Activated CD8-positive, alpha-beta memory T cell treated with anti-CD3 and anti-CD28 coated beads for 36 hours (primary cell): ENCODE data around the gene EXOC6B. TPM values are rescaled to one million over a fixed set of nuclear protein-coding genes. Genes with fewer than 3 reads are reported as not detected.

ENCODE experiments used
- CTCF ChIA-PET: fragments of 350-600 bp; sonication (Branson Sonifier 250); formaldehyde crosslinking; loops from one replicate; lab custom pipeline; 2021; ENCODE audit warnings: antibody characterized with exemption; lab: Charles Lee
- POLR2A ChIA-PET: fragments of 350-600 bp; sonication (Branson Sonifier 250); formaldehyde crosslinking; loops from one replicate; lab custom pipeline; 2021; ENCODE audit warnings: antibody characterized with exemption; lab: Charles Lee
- total RNA-seq, 2 experiments: library from RNA; stranded (reverse); gene quantifications; one replicate each; pipeline ENCODE4 v1.2.3, GENCODE V29; 2021

EXOC6B gene
- total RNA-seq, 2 experiments from 2014 or later = 7.0 to 7.8 TPM

- ChIA-PET POLR2A (no interaction called here), CTCF (interaction anchor here (1.2 kb wide), 1 partner anchor 57 kb away, joined by 5 read pairs; no protein-coding TSS in a partner anchor)
These were observed 22.7 kb downstream of the EXOC6B start for GRCh38 chr2:72803151-72803550.

DNA sequence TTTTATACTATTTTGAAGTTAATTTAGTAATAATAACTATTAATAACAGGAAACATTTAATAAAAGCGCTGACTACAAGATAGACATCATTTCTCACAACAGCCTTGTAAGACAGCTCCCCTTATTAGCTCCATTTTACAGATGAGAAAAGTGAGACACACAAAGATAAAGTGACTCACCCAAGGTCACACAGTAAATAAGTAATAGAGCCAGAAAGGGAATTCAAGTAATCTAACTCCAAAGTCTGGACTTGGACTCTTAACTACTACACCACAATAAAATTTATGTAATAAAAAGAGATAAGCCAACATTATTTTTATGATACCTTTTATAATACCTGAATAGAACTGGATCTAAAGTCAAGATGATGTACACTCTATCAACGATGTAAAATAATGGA is 25.3 kb downstream of the EXOC6B start:
- ChIA-PET POLR2A (no interaction called here), CTCF (interaction anchor here (1.4 kb wide), 1 partner anchor 12 kb away, joined by 4 read pairs; no protein-coding TSS in a partner anchor)

DNA sequence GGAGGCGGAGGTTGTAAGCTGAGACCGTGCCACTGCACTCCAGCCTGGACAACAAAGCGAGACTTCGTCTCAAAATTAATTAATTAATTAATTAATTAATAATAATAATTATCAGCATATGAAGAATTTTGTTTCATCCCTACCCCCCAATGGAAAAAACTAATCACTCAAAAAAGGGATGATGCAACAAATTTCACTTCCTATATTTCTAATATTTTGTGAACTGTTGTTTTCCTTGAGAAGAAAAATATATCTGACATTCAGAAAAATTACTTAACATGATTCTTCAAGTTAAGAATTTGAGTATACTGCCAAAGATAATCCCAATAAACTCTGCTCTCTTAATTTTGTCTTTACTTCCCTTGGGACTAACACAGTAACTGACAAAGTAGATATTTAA is 28.1 kb downstream of the EXOC6B start:
- ChIA-PET CTCF (interaction anchor here (0.5 kb wide), 1 partner anchor 79 kb away, joined by 3 read pairs; no protein-coding TSS in a partner anchor), POLR2A (no interaction called here)

DNA sequence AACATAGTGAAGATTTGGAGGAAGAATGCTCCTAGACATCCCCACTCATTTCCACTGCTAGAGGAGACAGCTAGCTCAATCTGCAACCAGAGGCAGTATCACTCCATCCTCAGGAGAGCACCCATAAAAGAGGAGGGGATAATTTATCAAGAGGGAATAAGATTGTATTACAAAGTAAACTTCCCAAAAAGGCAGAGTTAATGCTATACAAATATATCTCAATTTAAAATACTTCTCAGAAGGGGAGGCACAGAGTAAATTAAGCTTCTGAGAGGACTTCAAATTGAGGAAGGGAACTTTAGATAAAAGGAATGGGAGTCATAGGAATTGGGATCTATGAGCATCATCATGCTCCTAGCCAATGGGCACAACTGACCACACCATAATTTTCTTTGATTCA is 29.1 kb downstream of the EXOC6B start:
- POLR2A ChIA-PET = no interaction called here
- CTCF ChIA-PET = interaction anchor here (0.7 kb wide), 1 partner anchor 45 kb away, joined by 3 read pairs; no protein-coding TSS in a partner anchor

- ChIA-PET CTCF (no interaction called here), POLR2A (no interaction called here)
These were observed 31.3 kb downstream of the EXOC6B start for GRCh38 chr2:72794572-72794971.

DNA sequence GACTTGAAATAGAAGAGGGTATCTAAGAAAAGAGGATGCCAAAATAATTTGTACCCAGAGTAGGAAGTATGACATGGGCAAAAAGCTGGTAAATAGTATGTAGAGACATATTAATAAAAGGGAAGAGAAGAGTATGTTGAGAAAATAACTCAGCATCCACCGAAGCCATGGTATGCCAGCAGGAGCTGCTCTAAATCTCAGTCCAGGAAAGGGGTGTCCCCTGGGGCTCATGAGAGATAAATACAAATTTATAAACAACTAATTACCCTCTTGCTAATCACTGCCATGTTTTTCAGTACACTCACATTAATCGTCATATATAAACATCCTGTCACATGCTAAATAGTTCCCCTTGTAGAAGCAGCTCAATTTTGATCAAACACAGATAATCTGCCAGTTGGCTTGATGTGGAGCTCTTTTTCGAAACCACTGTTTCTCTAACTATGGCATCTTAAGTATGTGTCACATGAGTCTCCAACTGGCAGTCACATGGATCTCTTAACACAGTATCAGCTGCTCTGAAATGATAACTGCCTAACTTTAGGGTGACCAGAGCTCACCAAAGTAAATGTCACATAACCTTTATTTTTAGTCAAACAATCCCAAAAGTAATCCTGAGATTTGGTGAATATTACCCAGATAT is 31.9 kb downstream of the EXOC6B start:
- ChIA-PET POLR2A (no interaction called here), CTCF (interaction anchor here (0.8 kb wide), 1 partner anchor 66 kb away, joined by 6 read pairs; no protein-coding TSS in a partner anchor)

DNA sequence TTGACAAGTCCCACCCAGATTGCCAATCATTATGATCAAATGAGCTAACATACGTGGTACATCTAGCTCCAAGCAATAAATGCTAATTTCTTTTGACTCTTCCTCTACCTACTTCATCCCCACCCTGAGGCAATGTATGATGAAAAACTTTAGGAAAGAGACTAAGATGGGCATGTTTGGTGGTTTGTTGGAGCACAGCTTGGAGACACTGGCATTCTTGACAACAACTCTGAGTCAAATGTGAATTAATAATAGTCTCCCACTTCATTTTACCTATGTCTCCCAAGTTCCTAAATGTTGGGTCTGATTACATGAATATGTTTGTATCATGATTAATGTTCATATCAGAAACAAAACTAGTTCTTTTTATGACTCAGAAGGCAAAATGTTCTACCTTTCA is 36.6 kb downstream of the EXOC6B start:
- CTCF ChIA-PET = no interaction called here
- POLR2A ChIA-PET = no interaction called here

DNA sequence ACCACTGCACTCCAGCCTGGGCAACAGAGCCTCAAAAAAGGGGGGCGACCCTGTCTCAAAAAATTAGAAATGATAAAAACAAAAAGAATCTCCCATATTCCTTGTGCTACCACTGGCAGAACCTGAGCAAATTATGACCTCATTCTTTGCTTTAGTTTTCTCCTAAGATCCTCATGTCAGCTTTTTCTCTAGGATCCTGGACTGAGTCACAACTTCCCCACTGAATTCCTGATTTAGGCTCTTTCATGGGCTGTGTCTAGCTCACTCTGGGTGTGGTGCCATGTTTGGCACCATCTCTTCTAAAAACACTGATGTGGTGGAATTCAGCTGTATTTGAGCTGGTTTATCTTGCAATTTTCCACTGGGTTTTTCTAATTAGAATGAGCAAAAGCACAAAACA is 37.1 kb downstream of the EXOC6B start:
- CTCF ChIA-PET = no interaction called here
- POLR2A ChIA-PET = no interaction called here

DNA sequence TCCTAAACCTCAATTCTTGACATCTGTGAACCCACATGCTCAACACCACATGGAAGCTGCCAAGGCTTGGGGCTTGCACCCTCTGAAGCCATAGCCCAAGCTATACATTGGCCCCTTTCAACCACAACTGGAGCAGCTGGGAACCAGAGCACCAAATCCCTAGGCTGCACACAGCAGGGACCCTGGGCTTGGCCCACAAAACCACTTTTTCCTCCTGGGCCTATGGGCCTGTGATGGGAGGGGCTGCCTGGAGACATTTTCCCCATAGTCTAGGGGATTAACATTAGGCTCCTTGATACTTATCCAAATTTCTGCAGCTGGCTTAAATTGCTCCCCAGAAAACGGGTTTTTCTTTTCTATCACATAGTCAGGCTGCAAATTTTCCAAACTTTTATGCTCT is 40.3 kb downstream of the EXOC6B start:
- POLR2A ChIA-PET = no interaction called here
- CTCF ChIA-PET = no interaction called here

DNA sequence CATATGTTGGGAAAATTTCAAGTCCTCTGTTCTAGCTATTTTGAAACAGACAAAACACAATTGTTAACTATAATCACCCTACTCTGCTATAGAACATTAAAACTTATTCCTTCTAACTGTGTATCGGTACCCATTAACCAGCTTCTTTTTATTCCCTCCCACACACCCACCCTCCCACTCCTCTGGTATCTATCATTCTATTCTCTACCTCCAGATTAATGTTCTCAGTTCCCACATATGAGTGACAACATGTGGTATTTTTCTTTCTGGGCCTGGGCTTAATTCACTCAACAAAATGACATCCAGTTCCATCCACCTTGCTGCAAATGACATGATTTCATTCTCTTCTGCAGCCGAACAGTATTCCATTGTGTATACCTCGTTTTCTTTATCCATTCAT is 43.3 kb downstream of the EXOC6B start:
- CTCF ChIA-PET = no interaction called here
- POLR2A ChIA-PET = no interaction called here

- CTCF ChIA-PET = no interaction called here
- POLR2A ChIA-PET = no interaction called here
These were observed 44.4 kb downstream of the EXOC6B start for GRCh38 chr2:72781480-72781879.

GRCh38 chr2:72780477-72780876 is 45.4 kb downstream of the EXOC6B start:
- CTCF ChIA-PET = interaction anchor here (1.0 kb wide), 1 partner anchor 108 kb away, joined by 3 read pairs; no protein-coding TSS in a partner anchor
- POLR2A ChIA-PET = no interaction called here

DNA sequence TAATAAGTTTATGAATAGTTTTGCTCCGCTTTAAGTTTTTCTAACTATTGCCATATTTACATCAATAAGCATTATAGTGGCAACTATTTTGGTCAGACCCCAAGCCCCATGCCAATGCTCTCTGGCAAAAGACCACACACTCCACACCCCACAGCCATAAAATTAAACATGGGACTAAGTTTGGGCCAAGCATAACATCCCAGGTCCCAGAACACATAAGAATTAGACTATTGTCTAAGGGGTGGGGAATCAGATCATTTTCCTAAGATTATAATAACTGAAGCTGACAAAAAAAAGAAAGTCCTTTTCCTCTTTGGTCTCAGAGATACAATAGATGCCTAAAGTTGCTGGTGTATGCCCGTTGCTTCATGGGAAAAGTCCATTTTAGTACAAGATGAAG is 46.3 kb downstream of the EXOC6B start:
- ChIA-PET POLR2A (no interaction called here), CTCF (interaction anchor here (1.0 kb wide), 1 partner anchor 109 kb away, joined by 3 read pairs; no protein-coding TSS in a partner anchor)

DNA sequence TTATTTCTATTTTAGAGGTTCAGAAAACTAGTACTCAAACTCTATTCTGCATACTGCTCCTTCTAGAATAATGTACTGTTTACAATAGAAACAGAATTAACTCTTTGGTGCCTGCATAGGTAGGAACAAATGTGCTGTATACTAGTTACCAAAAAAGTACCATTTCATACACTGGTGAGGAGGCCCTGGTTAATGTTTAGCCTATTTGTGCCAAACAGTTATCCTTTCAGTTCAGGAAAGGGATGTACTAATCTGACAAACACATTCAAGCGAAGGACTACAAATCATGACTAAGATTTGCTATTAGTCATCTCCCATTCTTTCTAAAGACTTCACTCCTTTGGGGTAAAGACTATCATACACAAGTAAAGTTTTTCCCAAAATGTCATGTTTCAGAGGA is 47.4 kb downstream of the EXOC6B start:
- ChIA-PET CTCF (no interaction called here), POLR2A (no interaction called here)

DNA sequence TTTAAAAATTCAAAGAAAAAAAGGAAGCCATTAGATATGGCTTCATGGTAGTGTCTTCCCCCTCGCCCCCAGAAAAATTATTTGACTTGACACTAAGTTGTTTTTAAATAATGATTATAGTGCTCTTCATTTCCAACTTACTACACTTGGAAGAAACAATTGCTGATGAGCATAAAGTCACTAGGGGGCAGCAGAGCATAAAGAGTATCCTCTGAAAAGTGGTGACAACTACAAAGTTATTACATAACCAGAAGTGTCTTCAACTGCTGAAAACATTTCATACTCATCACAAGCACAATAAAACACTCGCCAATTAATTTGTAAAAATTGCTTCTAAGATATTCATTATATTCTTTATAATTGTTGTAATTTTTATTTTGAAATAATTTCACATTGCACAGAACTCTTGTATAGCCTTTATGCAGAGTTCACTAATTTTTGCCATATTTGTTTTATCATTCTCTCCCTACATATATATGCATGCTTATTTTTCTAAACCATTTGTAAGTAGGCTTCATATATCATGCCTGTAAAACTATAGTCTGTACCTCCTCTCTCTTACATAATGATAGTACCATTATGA is 54.9 kb downstream of the EXOC6B start:
- CTCF ChIA-PET = interaction anchor here (1.6 to 2.2 kb wide), 3 partner anchors 89 to 117 kb away, joined by 5 to 10 read pairs (median 7); partner anchors contain the start of gene SPR

DNA sequence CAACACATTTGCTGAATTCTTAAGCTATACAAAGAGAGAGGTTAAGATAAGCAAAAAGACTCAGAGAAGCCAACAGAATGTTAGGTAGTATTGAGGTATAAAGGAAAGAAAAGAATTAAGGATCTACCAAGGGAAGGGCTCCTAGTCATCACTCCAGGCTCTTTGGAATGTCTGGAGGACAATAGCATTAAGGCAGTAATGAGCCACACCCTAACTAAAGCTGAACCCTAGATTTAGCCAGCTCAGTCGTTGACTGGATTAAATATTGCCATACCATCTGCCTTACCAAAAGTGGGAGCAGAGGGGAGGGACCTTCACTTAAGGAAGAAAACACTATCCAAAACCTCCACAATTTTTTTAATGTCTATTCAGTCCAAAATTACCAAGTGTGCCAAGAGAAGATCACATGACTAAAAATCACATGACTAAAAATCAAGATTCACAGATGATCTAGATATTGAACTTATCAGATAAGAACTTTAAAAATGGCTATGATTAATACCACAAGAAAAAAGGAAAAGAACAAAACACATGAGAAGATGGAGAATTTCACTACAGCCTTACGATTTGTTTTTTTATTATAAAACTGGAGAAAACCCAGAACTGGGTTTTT is 59.7 kb downstream of the EXOC6B start:
- POLR2A ChIA-PET = no interaction called here
- CTCF ChIA-PET = interaction anchor here (0.8 to 1.6 kb wide), 2 partner anchors 94 to 96 kb away, joined by 5 to 6 read pairs; no protein-coding TSS in a partner anchor

More for the DNA sequence above, 54.9 kb downstream of the EXOC6B start:
- POLR2A ChIA-PET = no interaction called here

DNA sequence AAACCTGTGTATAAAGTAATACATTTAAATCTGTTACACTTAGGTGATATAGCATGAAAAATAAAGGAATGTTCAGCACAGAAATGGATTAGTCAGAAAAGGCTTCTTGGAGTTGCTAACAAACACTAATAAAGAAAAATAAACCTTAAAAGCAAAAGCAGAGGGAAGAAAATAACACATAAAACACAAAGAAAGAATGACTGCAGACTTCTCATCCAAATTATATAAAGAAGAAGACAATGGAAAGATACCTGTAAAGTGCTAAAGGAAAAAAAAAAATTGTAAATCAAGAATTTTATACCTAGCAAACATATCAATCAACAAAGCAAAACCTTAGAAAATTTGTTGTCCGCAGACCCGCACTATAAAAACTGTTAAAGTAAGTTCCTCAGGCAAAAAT is 63.6 kb downstream of the EXOC6B start:
- CTCF ChIA-PET = no interaction called here
- POLR2A ChIA-PET = no interaction called here

- CTCF ChIA-PET = no interaction called here
These were observed 66.1 kb downstream of the EXOC6B start for GRCh38 chr2:72759755-72760154.

DNA sequence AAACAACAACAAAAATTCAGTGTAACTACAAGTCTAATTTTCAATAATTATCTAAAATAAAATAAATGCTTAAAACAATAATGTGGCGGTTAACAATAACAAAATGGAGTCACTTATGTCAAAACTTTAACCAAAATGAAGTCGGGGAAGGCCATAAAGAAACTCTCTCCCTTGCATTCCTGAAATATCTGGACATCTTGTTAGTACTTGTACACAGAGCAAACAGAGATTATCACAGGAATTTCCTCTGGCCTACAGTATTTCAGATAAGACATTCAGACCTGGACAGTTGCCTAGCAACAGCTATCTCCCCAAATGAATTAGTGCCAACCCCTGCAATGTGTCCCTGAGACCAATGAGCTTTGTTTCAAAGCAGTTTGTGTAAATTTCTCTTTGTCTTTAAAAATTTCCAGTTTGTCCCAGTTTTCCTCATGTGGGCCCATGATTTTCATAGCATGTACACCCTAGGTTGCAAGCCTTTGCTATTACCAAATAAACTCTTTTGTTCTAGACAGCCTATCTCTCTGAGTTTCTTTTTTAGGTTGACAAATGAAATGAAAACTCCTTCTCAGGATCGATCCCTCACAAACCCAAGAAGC is 68.6 kb downstream of the EXOC6B start:
- CTCF ChIA-PET = no interaction called here
- POLR2A ChIA-PET = no interaction called here

More at GRCh38 chr2:72759755-72760154, 66.1 kb downstream of the EXOC6B start:
- POLR2A ChIA-PET = no interaction called here
